ENCODE results near the gene PTGFRN. TPM values are rescaled to one million over a fixed set of nuclear protein-coding genes. Genes with fewer than 3 reads are reported as not detected.

Gene PTGFRN
- total and polyA plus RNA-seq, 4 donors: 5.4 to 12.6 (median 7.2) TPM

DNA sequence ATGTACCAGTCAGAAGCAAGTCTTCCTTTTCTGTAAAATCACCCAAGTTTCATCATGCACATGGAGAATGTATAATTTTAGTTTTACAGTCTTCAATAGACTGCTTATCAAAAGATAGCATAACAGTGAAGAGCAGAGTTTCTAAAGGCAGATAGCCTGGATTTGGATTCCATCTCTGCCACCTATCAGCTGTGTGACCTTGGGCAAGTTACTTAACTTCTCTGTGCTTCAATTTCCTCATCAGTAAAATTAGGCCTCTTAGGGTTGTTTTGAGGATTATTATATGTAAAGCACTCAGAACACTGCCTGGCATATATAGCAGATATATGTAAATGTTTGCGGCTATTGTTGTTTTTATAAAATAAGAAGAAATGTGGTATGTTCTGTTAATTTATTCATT, 38.9 kb downstream of the PTGFRN start:
- H3K4me3 ChIP-seq (ENCODE audit: low read depth in 1 of 3, low read length in 3 of 3): no peak overlapping the region
- H3K4me1 ChIP-seq (ENCODE audit: control insufficient read depth in 4 of 4, insufficient read depth in 4 of 4, low read length in 3 of 4): no peaks in the 10 kb centered on the region
- H3K36me3 ChIP-seq (ENCODE audit: control insufficient read depth in 4 of 4, insufficient read depth in 3 of 4, low read depth in 1 of 4, low read length in 3 of 4): peaks cover 0 to 13% (median 3%) of the 10 kb centered on the region in 4 donors
- no peaks in the 10 kb centered on the region for H3K9me3 ChIP-seq (ENCODE audit: control insufficient read depth in 4 of 4, low read length in 3 of 4)
- H3K27me3 ChIP-seq (ENCODE audit: control insufficient read depth in 4 of 4, insufficient read depth in 4 of 4, low read length in 3 of 4): no peaks in the 10 kb centered on the region
- no peak overlapping the region for H3K27ac ChIP-seq (ENCODE audit: low read depth in 1 of 2, low read length in 2 of 2)
- 99% methylated on average over 1 of the region's 1 CpG for WGBS
- no peak overlapping the region for H3K9ac ChIP-seq (ENCODE audit: low read depth in 1 of 2, low read length in 2 of 2)
- no peak for TF ChIP-seq HNF4G (IDR thresholded peaks at IDR 0.05)
- TF ChIP-seq, protein P1, sequence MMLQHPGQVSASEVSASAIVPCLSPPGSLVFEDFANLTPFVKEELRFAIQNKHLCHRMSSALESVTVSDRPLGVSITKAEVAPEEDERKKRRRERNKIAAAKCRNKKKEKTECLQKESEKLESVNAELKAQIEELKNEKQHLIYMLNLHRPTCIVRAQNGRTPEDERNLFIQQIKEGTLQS (IDR thresholded peaks at IDR 0.05): no peak
- no peak for TF ChIP-seq TAF1 (conservative IDR thresholded peaks at IDR 0.05)
- TF ChIP-seq HNF4A (conservative IDR thresholded peaks at IDR 0.05): no peak
- TF ChIP-seq CTCF (IDR thresholded peaks at IDR 0.05; ENCODE audit: low read depth, low read length, missing input control): no peak
- no peak for TF ChIP-seq SP1 (IDR thresholded peaks at IDR 0.05)
- no peak for TF ChIP-seq GABPA (IDR thresholded peaks at IDR 0.05 in 1 of 2, conservative IDR thresholded peaks at IDR 0.05 in 1 of 2)
- TF ChIP-seq, protein P2, sequence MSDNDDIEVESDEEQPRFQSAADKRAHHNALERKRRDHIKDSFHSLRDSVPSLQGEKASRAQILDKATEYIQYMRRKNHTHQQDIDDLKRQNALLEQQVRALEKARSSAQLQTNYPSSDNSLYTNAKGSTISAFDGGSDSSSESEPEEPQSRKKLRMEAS (IDR thresholded peaks at IDR 0.05): no peak
- DNase-seq (ENCODE audit: low spot score): no peak

DNA sequence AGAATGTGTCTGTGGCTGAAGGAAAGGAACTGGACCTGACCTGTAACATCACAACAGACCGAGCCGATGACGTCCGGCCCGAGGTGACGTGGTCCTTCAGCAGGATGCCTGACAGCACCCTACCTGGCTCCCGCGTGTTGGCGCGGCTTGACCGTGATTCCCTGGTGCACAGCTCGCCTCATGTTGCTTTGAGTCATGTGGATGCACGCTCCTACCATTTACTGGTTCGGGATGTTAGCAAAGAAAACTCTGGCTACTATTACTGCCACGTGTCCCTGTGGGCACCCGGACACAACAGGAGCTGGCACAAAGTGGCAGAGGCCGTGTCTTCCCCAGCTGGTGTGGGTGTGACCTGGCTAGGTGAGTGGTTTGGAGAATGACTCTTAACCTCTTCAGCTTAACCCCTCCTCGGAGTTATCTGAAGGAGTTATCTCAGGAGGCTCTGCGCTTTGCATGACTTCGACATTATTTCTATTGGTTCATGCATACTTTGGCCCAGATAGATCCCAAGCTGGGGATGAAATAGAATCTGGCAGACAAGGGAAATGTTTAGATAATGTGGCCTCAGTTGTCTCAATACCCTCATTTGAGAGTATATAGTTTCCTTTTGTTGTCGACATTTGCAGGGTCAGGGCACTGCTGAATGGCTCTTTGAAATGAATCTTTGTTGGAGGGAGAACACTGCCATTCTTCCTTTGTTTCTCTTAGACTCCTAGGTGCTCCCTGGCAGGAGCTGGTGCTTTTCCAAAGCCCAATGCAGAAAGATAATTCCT, 39.7 kb downstream of the PTGFRN start:
- Histone ChIP-seq H3K27me3 (ENCODE audit: control insufficient read depth in 4 of 4, insufficient read depth in 4 of 4, low read length in 3 of 4) (no peaks in the 10 kb centered on the region), H3K36me3 (ENCODE audit: control insufficient read depth in 4 of 4, insufficient read depth in 3 of 4, low read depth in 1 of 4, low read length in 3 of 4) (peaks cover 0 to 13% (median 3%) of the 10 kb centered on the region in 4 donors), H3K27ac (ENCODE audit: low read depth in 1 of 2, low read length in 2 of 2) (no peak overlapping the region), H3K9me3 (ENCODE audit: control insufficient read depth in 4 of 4, low read length in 3 of 4) (no peaks in the 10 kb centered on the region), H3K4me3 (ENCODE audit: low read depth in 1 of 3, low read length in 3 of 3) (no peak overlapping the region), H3K9ac (ENCODE audit: low read depth in 1 of 2, low read length in 2 of 2) (no peak overlapping the region), H3K4me1 (ENCODE audit: control insufficient read depth in 4 of 4, insufficient read depth in 4 of 4, low read length in 3 of 4) (no peaks in the 10 kb centered on the region)
- WGBS: 95% methylated on average over 21 of the region's 21 CpGs
- DNase-seq (ENCODE audit: low spot score): no peak
- TF ChIP-seq FOXA1 (IDR thresholded peaks at IDR 0.05): no peak
- TF ChIP-seq RAD21 (IDR thresholded peaks at IDR 0.05): no peak
- TF ChIP-seq SP1 (IDR thresholded peaks at IDR 0.05): no peak
- no peak for TF ChIP-seq TAF1 (conservative IDR thresholded peaks at IDR 0.05)
- no peak for TF ChIP-seq RXRA (IDR thresholded peaks at IDR 0.05)
- no peak for TF ChIP-seq CTCF (IDR thresholded peaks at IDR 0.05; ENCODE audit: low read depth, low read length, missing input control)
- TF ChIP-seq EGR1 (IDR thresholded peaks at IDR 0.05; ENCODE audit: low read depth in 2 of 2): no peak
- TF ChIP-seq YY1 (IDR thresholded peaks at IDR 0.05): no peak
- TF ChIP-seq NR2F2 (IDR thresholded peaks at IDR 0.05): no peak
- TF ChIP-seq FOXA2 (IDR thresholded peaks at IDR 0.05): no peak
- TF ChIP-seq, protein P1 (IDR thresholded peaks at IDR 0.05): no peak
- no peak for TF ChIP-seq REST (IDR thresholded peaks at IDR 0.05)
- no peak for TF ChIP-seq GABPA (IDR thresholded peaks at IDR 0.05 in 1 of 2, conservative IDR thresholded peaks at IDR 0.05 in 1 of 2)
- TF ChIP-seq, protein P2 (IDR thresholded peaks at IDR 0.05): no peak
- TF ChIP-seq JUND (IDR thresholded peaks at IDR 0.05): no peak
- no peak for TF ChIP-seq HNF4A (conservative IDR thresholded peaks at IDR 0.05)
- TF ChIP-seq HNF4G (IDR thresholded peaks at IDR 0.05): no peak
- TF ChIP-seq, protein P3, sequence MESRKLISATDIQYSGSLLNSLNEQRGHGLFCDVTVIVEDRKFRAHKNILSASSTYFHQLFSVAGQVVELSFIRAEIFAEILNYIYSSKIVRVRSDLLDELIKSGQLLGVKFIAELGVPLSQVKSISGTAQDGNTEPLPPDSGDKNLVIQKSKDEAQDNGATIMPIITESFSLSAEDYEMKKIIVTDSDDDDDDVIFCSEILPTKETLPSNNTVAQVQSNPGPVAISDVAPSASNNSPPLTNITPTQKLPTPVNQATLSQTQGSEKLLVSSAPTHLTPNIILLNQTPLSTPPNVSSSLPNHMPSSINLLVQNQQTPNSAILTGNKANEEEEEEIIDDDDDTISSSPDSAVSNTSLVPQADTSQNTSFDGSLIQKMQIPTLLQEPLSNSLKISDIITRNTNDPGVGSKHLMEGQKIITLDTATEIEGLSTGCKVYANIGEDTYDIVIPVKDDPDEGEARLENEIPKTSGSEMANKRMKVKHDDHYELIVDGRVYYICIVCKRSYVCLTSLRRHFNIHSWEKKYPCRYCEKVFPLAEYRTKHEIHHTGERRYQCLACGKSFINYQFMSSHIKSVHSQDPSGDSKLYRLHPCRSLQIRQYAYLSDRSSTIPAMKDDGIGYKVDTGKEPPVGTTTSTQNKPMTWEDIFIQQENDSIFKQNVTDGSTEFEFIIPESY (IDR thresholded peaks at IDR 0.05): no peak
